Stimulated activated CD4-positive, alpha-beta T cell treated with anti-CD3 and anti-CD28 coated beads, Interleukin-15, amount 100 ng/mL, for 24 hours (primary cell): Measurements from ENCODE around the gene NOTCH3.

Experiments used
- DNase-seq: peaks from one replicate; pipeline ENCODE4 v3.0.0-alpha.2; 2020

NOTCH3 gene

GRCh38 chr19:15159251-15159650 lies 41.5 kb downstream of the NOTCH3 start:
- no peak for DNase-seq

- DNase-seq = no peak
Observed at GRCh38 chr19:15156391-15156790, 44.4 kb downstream of the NOTCH3 start.

- no peak for DNase-seq
Observed at GRCh38 chr19:15155296-15155695, 45.5 kb downstream of the NOTCH3 start.

- peak; percentile 55 for DNase-seq
Observed at GRCh38 chr19:15154002-15154612, 46.7 kb downstream of the NOTCH3 start.

GRCh38 chr19:15149737-15150136 lies 51.1 kb downstream of the NOTCH3 start:
- no peak for DNase-seq

GRCh38 chr19:15147090-15147489 lies 53.7 kb downstream of the NOTCH3 start:
- DNase-seq = no peak

GRCh38 chr19:15144046-15144646 lies 56.6 kb downstream of the NOTCH3 start:
- DNase-seq = no peak

- DNase-seq = no peak
Observed at GRCh38 chr19:15142313-15142712, 58.5 kb downstream of the NOTCH3 start.

GRCh38 chr19:15141143-15141542 lies 59.7 kb downstream of the NOTCH3 start:
- DNase-seq = no peak

GRCh38 chr19:15138427-15138826 lies 62.4 kb downstream of the NOTCH3 start:
- no peak for DNase-seq

GRCh38 chr19:15137777-15138176 lies 63.0 kb downstream of the NOTCH3 start:
- DNase-seq = no peak

GRCh38 chr19:15136234-15136954 lies 64.4 kb downstream of the NOTCH3 start:
- no peak for DNase-seq

GRCh38 chr19:15129856-15130585 lies 70.8 kb downstream of the NOTCH3 start:
- peak; percentile 72 for DNase-seq

- no peak for DNase-seq
Observed at GRCh38 chr19:15128162-15128770, 72.5 kb downstream of the NOTCH3 start.

GRCh38 chr19:15126131-15126910 lies 74.5 kb downstream of the NOTCH3 start:
- DNase-seq = no peak

- DNase-seq = peak; percentile 99
Observed at GRCh38 chr19:15125232-15126067, 75.3 kb downstream of the NOTCH3 start.

GRCh38 chr19:15124572-15125231 lies 76.1 kb downstream of the NOTCH3 start:
- no peak for DNase-seq

GRCh38 chr19:15123900-15124299 lies 76.9 kb downstream of the NOTCH3 start:
- DNase-seq = no peak

GRCh38 chr19:15123031-15123890 lies 77.5 kb downstream of the NOTCH3 start:
- no peak for DNase-seq
